ENCODE results near the gene LRP3. TPM values are rescaled to one million over a fixed set of nuclear protein-coding genes. Genes with fewer than 3 reads are reported as not detected.

Gene LRP3
- total RNA-seq, 1 experiment from 2014 or later: 39.4 TPM

- H3K36me3 ChIP-seq (ENCODE audit: insufficient read depth, low read length, poor library complexity, severe bottlenecking): no peaks in the 10 kb centered on the region
- intact Hi-C loops (cut with micrococcal nuclease; ENCODE audit: unreplicated experiment): loop anchor here (2.0 kb wide), 1 partner anchor 171 kb away; no protein-coding TSS in a partner anchor
- no TSS peak for BruUV-seq (replicated peaks)
- POLR2A ChIA-PET (ENCODE audit: low non-redundant PET): no interaction called here
- H3K4me1 ChIP-seq (ENCODE audit: insufficient read depth, low read length, poor library complexity, severe bottlenecking): no peaks in the 10 kb centered on the region
- TF ChIP-seq CTCF (conservative IDR thresholded peaks at IDR 0.05; ENCODE audit: low read depth, low read length): peak; percentile 90
- TF ChIP-seq EZH2 (IDR thresholded peaks at IDR 0.05; ENCODE audit: borderline replicate concordance, low read depth, low read length, poor library complexity, severe bottlenecking): no peak
- DNase-seq (ENCODE audit: low spot score): peak; percentile 67
- H3K27ac ChIP-seq (ENCODE audit: low read depth, low read length, poor library complexity, severe bottlenecking): no peak overlapping the region
- H3K27me3 ChIP-seq (replicated peaks; ENCODE audit: insufficient read depth, low read depth, low read length, poor library complexity): no peaks in the 10 kb centered on the region
- no peak overlapping the region for H3K4me3 ChIP-seq (ENCODE audit: low read depth, low read length, poor library complexity, severe bottlenecking)
- H3K9me3 ChIP-seq (ENCODE audit: low read depth, low read length, poor library complexity, severe bottlenecking): no peaks in the 10 kb centered on the region
- CTCF ChIA-PET: interaction anchor here (0.5 to 1.0 kb wide), 5 partner anchors 9 to 178 kb away, joined by 3 to 6 read pairs (median 3); partner anchors contain the start of gene SLC7A10
Measured at GRCh38 chr19:33235269-33235995, 41.3 kb downstream of the LRP3 start.

- Histone ChIP-seq H3K27me3 (replicated peaks; ENCODE audit: insufficient read depth, low read depth, low read length, poor library complexity) (no peaks in the 10 kb centered on the region), H3K4me3 (ENCODE audit: low read depth, low read length, poor library complexity, severe bottlenecking) (no peak overlapping the region), H3K9me3 (ENCODE audit: low read depth, low read length, poor library complexity, severe bottlenecking) (no peaks in the 10 kb centered on the region), H3K4me1 (ENCODE audit: insufficient read depth, low read length, poor library complexity, severe bottlenecking) (no peaks in the 10 kb centered on the region), H3K27ac (ENCODE audit: low read depth, low read length, poor library complexity, severe bottlenecking) (no peak overlapping the region), H3K36me3 (ENCODE audit: insufficient read depth, low read length, poor library complexity, severe bottlenecking) (no peaks in the 10 kb centered on the region)
- no peak for TF ChIP-seq CTCF (conservative IDR thresholded peaks at IDR 0.05; ENCODE audit: low read depth, low read length)
- no peak for TF ChIP-seq EZH2 (IDR thresholded peaks at IDR 0.05; ENCODE audit: borderline replicate concordance, low read depth, low read length, poor library complexity, severe bottlenecking)
- intact Hi-C loops (cut with micrococcal nuclease; ENCODE audit: unreplicated experiment): loop anchor here (2.0 kb wide), 1 partner anchor 171 kb away; no protein-coding TSS in a partner anchor
- DNase-seq (ENCODE audit: low spot score): no peak
- BruUV-seq (replicated peaks): no TSS peak
- ChIA-PET POLR2A (ENCODE audit: low non-redundant PET) (no interaction called here), CTCF (no interaction called here)
Measured at GRCh38 chr19:33235996-33236350, 41.8 kb downstream of the LRP3 start.

GRCh38 chr19:33236696-33237390, 42.7 kb downstream of the LRP3 start:
- Histone ChIP-seq H3K4me1 (ENCODE audit: insufficient read depth, low read length, poor library complexity, severe bottlenecking) (no peaks in the 10 kb centered on the region), H3K4me3 (ENCODE audit: low read depth, low read length, poor library complexity, severe bottlenecking) (no peak overlapping the region), H3K27ac (ENCODE audit: low read depth, low read length, poor library complexity, severe bottlenecking) (no peak overlapping the region), H3K9me3 (ENCODE audit: low read depth, low read length, poor library complexity, severe bottlenecking) (no peaks in the 10 kb centered on the region), H3K36me3 (ENCODE audit: insufficient read depth, low read length, poor library complexity, severe bottlenecking) (no peaks in the 10 kb centered on the region), H3K27me3 (replicated peaks; ENCODE audit: insufficient read depth, low read depth, low read length, poor library complexity) (no peaks in the 10 kb centered on the region)
- DNase-seq (ENCODE audit: low spot score): no peak
- POLR2A ChIA-PET (ENCODE audit: low non-redundant PET): no interaction called here
- BruUV-seq (replicated peaks): no TSS peak
- CTCF ChIA-PET: interaction anchor here (1.2 kb wide), 1 partner anchor 163 kb away, joined by 3 read pairs; no protein-coding TSS in a partner anchor
- TF ChIP-seq EZH2 (IDR thresholded peaks at IDR 0.05; ENCODE audit: borderline replicate concordance, low read depth, low read length, poor library complexity, severe bottlenecking) (no peak), CTCF (conservative IDR thresholded peaks at IDR 0.05; ENCODE audit: low read depth, low read length) (no peak)
- intact Hi-C loops (cut with micrococcal nuclease; ENCODE audit: unreplicated experiment): no loop called here

Measured in A673 (cell line).